Measurements from ENCODE around the gene ASCL3.
"Not testable (repeated sequence)": the region's sequence is repeated elsewhere in the genome, so short reads cannot be mapped to it uniquely, and the experiment has no call there.

GRCh38 chr11:8986772-8987171 is 44.0 kb upstream of the ASCL3 start:
- TF ChIP-seq ZNF274 (IDR thresholded peaks at IDR 0.05; ENCODE audit: low read depth, low read length); SUZ12 (IDR thresholded peaks at IDR 0.05; ENCODE audit: extremely low read depth, insufficient read depth, insufficient read length): not testable (repeated sequence)
